Kidney epithelial cell (primary cell): ENCODE data around the gene C12orf54. TPM values are rescaled to one million over a fixed set of nuclear protein-coding genes. Genes with fewer than 3 reads are reported as not detected.
"Not testable (repeated sequence)": the region's sequence is repeated elsewhere in the genome, so short reads cannot be mapped to it uniquely, and the experiment has no call there.

Source experiments
- DNase-seq: peaks from one replicate; pipeline ENCODE4 v3.0.0-alpha.2; 2010; ENCODE audit warnings: low read depth
- H3K27me3 ChIP-seq: 2 replicates; pipeline ENCODE4 v1.6.0; 2011; ENCODE audit warnings: low read length; ENCODE audit not compliant: control insufficient read depth, insufficient read depth
- H3K36me3 ChIP-seq: 2 replicates; pipeline ENCODE4 v1.5.1; 2011; ENCODE audit warnings: low read length; ENCODE audit not compliant: control insufficient read depth, insufficient read depth
- H3K4me3 ChIP-seq: 2 replicates; pipeline ENCODE4 v1.5.1; 2011; ENCODE audit warnings: low read depth, mild to moderate bottlenecking, control low read depth, low read length
- total RNA-seq: library from RNA; depleted of rRNA; stranded (reverse); fragments of >200 nt; gene quantifications from 2 replicates; pipeline ENCODE4 v1.2.3, GENCODE V29; 2015
- TF ChIP-seq, protein P1 (sequence below): IDR thresholded peaks from 2 replicates; pipeline ENCODE4 v1.5.1; 2011; ENCODE audit warnings: mild to moderate bottlenecking, moderate library complexity, low read length, control low read depth, inconsistent platforms; ENCODE audit not compliant: insufficient read depth, poor library complexity, severe bottlenecking

C12orf54 gene
- total RNA-seq, 1 donor from 2014 or later: not detected

- H3K36me3 ChIP-seq, DNase-seq, H3K4me3 ChIP-seq, H3K27me3 ChIP-seq: not testable (repeated sequence)
These were observed 24.5 kb downstream of the C12orf54 start for GRCh38 chr12:48506836-48507235.

DNA sequence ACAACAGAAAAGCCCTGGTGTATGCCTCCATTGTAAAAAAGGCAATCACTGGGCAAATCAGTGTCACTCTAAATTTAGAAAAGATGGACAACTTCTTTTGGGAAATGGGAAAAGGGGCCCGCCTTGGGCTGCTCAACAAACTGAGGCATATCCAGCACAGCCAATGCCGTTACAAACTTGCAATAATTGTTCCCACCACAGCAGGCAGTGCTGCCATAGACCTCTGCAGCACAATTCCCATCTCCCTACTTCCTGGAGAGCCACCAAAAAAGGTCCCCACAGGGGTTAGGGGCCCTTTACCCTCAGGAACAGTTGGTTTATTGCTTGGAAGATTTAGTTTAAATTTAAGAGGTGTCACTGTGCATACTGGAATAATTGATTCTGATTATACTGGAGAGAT is 26.7 kb downstream of the C12orf54 start:
- no peak for DNase-seq
- TF ChIP-seq, protein P1, sequence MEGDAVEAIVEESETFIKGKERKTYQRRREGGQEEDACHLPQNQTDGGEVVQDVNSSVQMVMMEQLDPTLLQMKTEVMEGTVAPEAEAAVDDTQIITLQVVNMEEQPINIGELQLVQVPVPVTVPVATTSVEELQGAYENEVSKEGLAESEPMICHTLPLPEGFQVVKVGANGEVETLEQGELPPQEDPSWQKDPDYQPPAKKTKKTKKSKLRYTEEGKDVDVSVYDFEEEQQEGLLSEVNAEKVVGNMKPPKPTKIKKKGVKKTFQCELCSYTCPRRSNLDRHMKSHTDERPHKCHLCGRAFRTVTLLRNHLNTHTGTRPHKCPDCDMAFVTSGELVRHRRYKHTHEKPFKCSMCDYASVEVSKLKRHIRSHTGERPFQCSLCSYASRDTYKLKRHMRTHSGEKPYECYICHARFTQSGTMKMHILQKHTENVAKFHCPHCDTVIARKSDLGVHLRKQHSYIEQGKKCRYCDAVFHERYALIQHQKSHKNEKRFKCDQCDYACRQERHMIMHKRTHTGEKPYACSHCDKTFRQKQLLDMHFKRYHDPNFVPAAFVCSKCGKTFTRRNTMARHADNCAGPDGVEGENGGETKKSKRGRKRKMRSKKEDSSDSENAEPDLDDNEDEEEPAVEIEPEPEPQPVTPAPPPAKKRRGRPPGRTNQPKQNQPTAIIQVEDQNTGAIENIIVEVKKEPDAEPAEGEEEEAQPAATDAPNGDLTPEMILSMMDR: no peak
- no peaks in the 10 kb centered on the region for H3K27me3 ChIP-seq
- no peaks in the 10 kb centered on the region for H3K36me3 ChIP-seq
- no peak overlapping the region for H3K4me3 ChIP-seq

- no peaks in the 10 kb centered on the region for H3K27me3 ChIP-seq
These were observed 27.8 kb downstream of the C12orf54 start for GRCh38 chr12:48510111-48510510.

GRCh38 chr12:48512855-48513254 is 30.6 kb downstream of the C12orf54 start:
- no peak for DNase-seq
- Histone ChIP-seq H3K4me3 (no peak overlapping the region), H3K36me3 (no peaks in the 10 kb centered on the region), H3K27me3 (no peaks in the 10 kb centered on the region)
- TF ChIP-seq, protein P1: no peak

More at GRCh38 chr12:48510111-48510510, 27.8 kb downstream of the C12orf54 start:
- H3K4me3 ChIP-seq: no peak overlapping the region
- TF ChIP-seq, protein P1: no peak
- no peak for DNase-seq
- no peaks in the 10 kb centered on the region for H3K36me3 ChIP-seq

GRCh38 chr12:48514728-48515127 is 32.4 kb downstream of the C12orf54 start:
- Histone ChIP-seq H3K4me3 (no peak overlapping the region), H3K27me3 (no peaks in the 10 kb centered on the region), H3K36me3 (no peaks in the 10 kb centered on the region)
- TF ChIP-seq, protein P1: no peak
- DNase-seq: no peak

DNA sequence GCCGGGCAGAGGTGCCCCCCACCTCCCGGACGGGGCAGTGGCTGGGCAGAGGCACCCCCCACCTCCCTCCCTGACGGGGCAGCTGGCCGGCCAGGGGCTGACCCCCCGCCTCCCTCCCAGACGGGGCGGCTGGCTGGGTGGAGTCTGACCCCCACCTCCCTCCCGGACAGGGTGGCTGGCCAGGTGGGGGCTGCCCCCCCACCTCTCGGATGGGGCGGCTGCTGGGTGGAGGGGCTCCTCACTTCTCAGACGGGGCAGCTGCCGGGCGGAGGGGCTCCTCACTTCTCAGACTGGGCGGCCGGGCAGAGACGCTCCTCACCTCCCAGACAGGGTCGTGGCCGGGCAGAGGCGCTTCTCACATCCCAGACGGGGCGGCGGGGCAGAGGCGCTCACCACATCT is 38.1 kb downstream of the C12orf54 start:
- DNase-seq, H3K27me3 ChIP-seq, H3K36me3 ChIP-seq, H3K4me3 ChIP-seq: not testable (repeated sequence)

GRCh38 chr12:48525332-48525731 is 43.0 kb downstream of the C12orf54 start, which contains the start of gene OR8S1:
Gene OR8S1, plus strand, starts transcription at chr12:48525632. Its CDS starts 0 bp downstream, at chr12:48525632.
- H3K36me3 ChIP-seq: no peaks in the 10 kb centered on the region
- no peak for DNase-seq
- no peak within 1 kb of the TSS for H3K4me3 ChIP-seq
- TF ChIP-seq, protein P1: no peak
- H3K27me3 ChIP-seq: no peaks in the 10 kb centered on the region
